AG04449 (cell line): Measurements from ENCODE around the gene CDCA4.
A peak's percentile ranks its signal among the peaks of the same experiment; 100 is the strongest.

ENCODE experiments used
- CTCF ChIA-PET: fragments of 350-600 bp; formaldehyde crosslinking; extraction: SDS; loops from one replicate; lab custom pipeline; 2021; ENCODE audit warnings: antibody characterized with exemption; lab: Yijun Ruan, JAX
- POLR2A ChIA-PET: fragments of 400-600, 350-600 bp; formaldehyde crosslinking; extraction: SDS; loops from one replicate; lab custom pipeline; 2020; ENCODE audit warnings: antibody characterized with exemption, inconsistent platforms; lab: Yijun Ruan, JAX
- DNase-seq: peaks from one replicate; pipeline ENCODE4 v3.0.0-alpha.2; 2010; ENCODE audit warnings: low read depth, low spot score
- H3K4me3 ChIP-seq: 2 replicates; pipeline ENCODE4 v1.5.1; 2011; ENCODE audit warnings: low read depth, mild to moderate bottlenecking, control low read depth, low read length
- CTCF ChIP-seq: IDR thresholded peaks from one replicate; pipeline ENCODE4 v1.5.1; 2011; ENCODE audit warnings: mild to moderate bottlenecking, moderate library complexity, low read length, control low read depth, inconsistent platforms; ENCODE audit not compliant: insufficient read depth; ENCODE audit errors: missing control alignments

Gene CDCA4

GRCh38 chr14:104976198-104977007 lies 44.5 kb downstream of the CDCA4 start:
- no peak overlapping the region for H3K4me3 ChIP-seq
- DNase-seq: no peak
- POLR2A ChIA-PET: no interaction called here
- CTCF ChIA-PET: interaction anchor here (0.6 to 11.8 kb wide), 33 partner anchors 8 to 208 kb away, joined by 3 to 383 read pairs (median 5); partner anchors contain the start of genes CDCA4 and CLBA1
- peak; percentile 99 for TF ChIP-seq CTCF

- no peak overlapping the region for H3K4me3 ChIP-seq
- CTCF ChIA-PET: interaction anchor here (0.6 to 11.8 kb wide), 36 partner anchors 9 to 307 kb away, joined by 3 to 383 read pairs (median 4); partner anchors contain the start of genes CDCA4 and CLBA1
- TF ChIP-seq CTCF: no peak
- no peak for DNase-seq
- POLR2A ChIA-PET: no interaction called here
Observed at GRCh38 chr14:104975481-104976197, 45.2 kb downstream of the CDCA4 start.

- no peak overlapping the region for H3K4me3 ChIP-seq
- CTCF ChIA-PET: interaction anchor here (0.7 to 11.8 kb wide), 29 partner anchors 8 to 308 kb away, joined by 3 to 383 read pairs (median 8); partner anchors contain the start of genes CDCA4 and CLBA1
- POLR2A ChIA-PET: interaction anchor here (2.4 kb wide), 1 partner anchor 46 kb away, joined by 10 read pairs; the partner anchor contains the start of gene CDCA4
- DNase-seq: no peak
- TF ChIP-seq CTCF: no peak
Observed at GRCh38 chr14:104974665-104975390, 46.1 kb downstream of the CDCA4 start.

- H3K4me3 ChIP-seq: 0 out of 2 replicates have a peak overlapping the region, but pooled peaks have one; percentile 3
- CTCF ChIA-PET: interaction anchor here (1.0 to 11.8 kb wide), 19 partner anchors 10 to 308 kb away, joined by 3 to 383 read pairs (median 14); partner anchors contain the start of genes CDCA4 and CLBA1
- POLR2A ChIA-PET: interaction anchor here (1.6 to 2.4 kb wide), 2 partner anchors 41 to 47 kb away, joined by 5 to 10 read pairs; partner anchors contain the start of gene CDCA4
Observed at GRCh38 chr14:104974146-104974541, 46.7 kb downstream of the CDCA4 start.

More at GRCh38 chr14:104974146-104974541, 46.7 kb downstream of the CDCA4 start:
- no peak for TF ChIP-seq CTCF
- no peak for DNase-seq
